HG03558 (cell line): ENCODE measurements around the gene CREBBP.
"Not testable (repeated sequence)": the region's sequence is repeated elsewhere in the genome, so short reads cannot be mapped to it uniquely, and the experiment has no call there.

Experiments
- ATAC-seq: cut with Tn5 transposase; IDR thresholded peaks from one replicate; pipeline ENCODE4 v1.9.1; 2021; ENCODE audit warnings: moderate number of reproducible peaks; ENCODE audit not compliant: unreplicated experiment; ENCODE audit errors: extremely low read depth

CREBBP gene

GRCh38 chr16:3726021-3726687 lies 154.4 kb downstream of the CREBBP start:
- ATAC-seq = no peak

GRCh38 chr16:3725276-3725675 lies 155.2 kb downstream of the CREBBP start:
- no peak for ATAC-seq

GRCh38 chr16:3722508-3722907 lies 158.0 kb downstream of the CREBBP start:
- ATAC-seq = no peak

- ATAC-seq = no peak
Observed at GRCh38 chr16:3720418-3720817, 160.1 kb downstream of the CREBBP start.

GRCh38 chr16:3718628-3719027 lies 161.9 kb downstream of the CREBBP start:
- ATAC-seq = no peak

GRCh38 chr16:3718019-3718391 lies 162.5 kb downstream of the CREBBP start:
- no peak for ATAC-seq

- no peak for ATAC-seq
Observed at GRCh38 chr16:3717235-3718018, 163.1 kb downstream of the CREBBP start, which contains the start of gene TRAP1. Gene TRAP1 (minus strand): TSS chr16:3717524. CDS start chr16:3717508, 16 bp downstream.

- no peak for ATAC-seq
Observed at GRCh38 chr16:3716831-3717234, 163.7 kb downstream of the CREBBP start.

- no peak for ATAC-seq
Observed at GRCh38 chr16:3715430-3715829, 165.1 kb downstream of the CREBBP start.

GRCh38 chr16:3714378-3714777 lies 166.1 kb downstream of the CREBBP start:
- ATAC-seq = not testable (repeated sequence)

- ATAC-seq = no peak
Observed at GRCh38 chr16:3713587-3714242, 166.8 kb downstream of the CREBBP start.

- no peak for ATAC-seq
Observed at GRCh38 chr16:3712861-3713372, 167.6 kb downstream of the CREBBP start.

- no peak for ATAC-seq
Observed at GRCh38 chr16:3706253-3707012, 174.1 kb downstream of the CREBBP start.

- no peak for ATAC-seq
Observed at GRCh38 chr16:3702082-3702481, 178.4 kb downstream of the CREBBP start.

GRCh38 chr16:3701531-3701930 lies 179.0 kb downstream of the CREBBP start:
- ATAC-seq = no peak

GRCh38 chr16:3698941-3699340 lies 181.6 kb downstream of the CREBBP start:
- no peak for ATAC-seq

GRCh38 chr16:3696425-3697218 lies 183.9 kb downstream of the CREBBP start:
- no peak for ATAC-seq

GRCh38 chr16:3695610-3696369 lies 184.7 kb downstream of the CREBBP start:
- no peak for ATAC-seq

GRCh38 chr16:3694051-3694450 lies 186.5 kb downstream of the CREBBP start:
- no peak for ATAC-seq
